ENCODE results near the gene GFY. TPM values are rescaled to one million over a fixed set of nuclear protein-coding genes. Genes with fewer than 3 reads are reported as not detected.

GFY gene
- total RNA-seq, 6 donors from 2014 or later: not detected

DNA sequence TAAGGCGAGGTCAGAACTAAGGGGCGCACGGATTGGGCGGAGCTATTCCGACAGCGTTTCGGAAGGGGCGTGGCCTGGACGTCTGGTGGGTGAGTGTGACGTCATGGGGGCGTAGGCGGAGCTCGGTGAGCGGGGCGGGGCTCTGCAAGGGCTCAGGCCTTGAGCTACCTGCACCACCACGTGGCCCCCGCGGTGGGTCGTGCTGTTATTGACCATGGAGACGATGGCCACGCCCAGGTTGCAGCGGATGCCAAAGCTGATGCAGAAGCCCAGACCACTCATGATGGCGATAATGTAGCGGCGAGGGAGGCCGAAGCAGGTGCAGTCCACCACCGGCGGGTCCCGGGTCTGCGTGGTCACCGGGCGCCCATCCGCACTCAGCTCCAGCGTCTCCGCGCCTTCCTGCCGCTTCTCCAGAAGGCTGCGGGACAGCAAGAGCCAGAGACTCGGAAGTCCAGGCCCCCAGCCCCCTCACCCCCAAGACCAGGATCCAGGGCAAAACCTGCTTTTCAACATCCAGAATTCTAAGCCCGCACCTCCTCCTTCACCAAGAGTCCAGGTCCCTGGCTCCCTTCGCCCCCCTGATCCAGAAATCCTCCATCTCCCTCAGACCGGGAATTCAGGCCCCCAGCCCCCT, 11.3 kb downstream of the GFY start:
- H3K27me3 ChIP-seq: peaks cover 0 to 72% (median 36%) of the 10 kb centered on the region in 4 donors

GRCh38 chr19:49437231-49437630, 12.0 kb downstream of the GFY start:
- H3K27ac ChIP-seq: no peak overlapping the region
- WGBS, 2 donors: 19 to 23% methylated on average over 7 to 8 of the region's 8 CpGs
- H3K36me3 ChIP-seq: no peaks in the 10 kb centered on the region
- DNase-seq (no peak), ATAC-seq (ENCODE audit: low FRiP score in 2 of 2) (no peak)
- H3K4me1 ChIP-seq: peaks cover 7 to 27% (median 18%) of the 10 kb centered on the region in 4 donors
- peaks cover 0 to 67% (median 37%) of the 10 kb centered on the region in 4 donors for H3K27me3 ChIP-seq
- no peak for TF ChIP-seq EP300 (IDR thresholded peaks at IDR 0.05)
- no peak for TF ChIP-seq POLR2AphosphoS5 (IDR thresholded peaks at IDR 0.05)
- H3K9me3 ChIP-seq: no peaks in the 10 kb centered on the region
- no peak overlapping the region for H3K4me3 ChIP-seq

More for the DNA sequence above, 11.3 kb downstream of the GFY start:
- no peaks in the 10 kb centered on the region for H3K36me3 ChIP-seq
- no peak overlapping the region for H3K27ac ChIP-seq
- ATAC-seq (ENCODE audit: low FRiP score in 2 of 2): no peak
- TF ChIP-seq POLR2A (IDR thresholded peaks at IDR 0.05) (peak in 1 of 4 donors; percentile 12), POLR2AphosphoS5 (IDR thresholded peaks at IDR 0.05) (no peak)
- H3K4me1 ChIP-seq: peaks cover 2 to 22% (median 13%) of the 10 kb centered on the region in 4 donors
- DNase-seq: peak; percentile 42 to 85
- WGBS, 2 donors: 11 to 17% methylated on average over 18 to 29 of the region's 42 CpGs
- no peaks in the 10 kb centered on the region for H3K9me3 ChIP-seq
- H3K4me3 ChIP-seq: no peak overlapping the region

DNA sequence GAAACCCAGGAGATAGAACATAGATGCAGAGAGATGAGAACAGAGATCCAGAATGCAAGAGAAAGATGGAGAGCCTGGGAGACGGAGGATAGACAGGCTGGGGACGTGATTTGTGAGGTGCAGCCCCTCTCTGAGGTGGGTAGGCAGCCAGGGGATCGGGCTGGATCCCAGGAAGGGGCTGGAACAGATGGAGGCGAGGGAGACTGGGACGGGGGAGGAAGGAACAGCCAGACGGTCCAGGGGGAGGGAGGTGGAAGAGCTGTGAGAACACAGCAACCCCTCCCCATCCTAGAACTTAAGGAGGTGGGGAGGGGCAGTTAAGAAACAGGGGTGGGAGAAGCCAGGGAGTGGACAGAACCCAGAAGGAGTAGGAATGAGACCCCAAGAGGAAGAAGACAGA, 13.1 kb downstream of the GFY start:
- H3K27me3 ChIP-seq: peaks cover 0 to 56% (median 29%) of the 10 kb centered on the region in 4 donors
- no peak for TF ChIP-seq EP300 (IDR thresholded peaks at IDR 0.05)
- no peak overlapping the region for H3K27ac ChIP-seq
- H3K4me3 ChIP-seq: no peak overlapping the region
- DNase-seq: no peak
- WGBS, 2 donors: 14 to 17% methylated on average over 6 of the region's 6 CpGs
- H3K9me3 ChIP-seq: no peaks in the 10 kb centered on the region
- no peak for ATAC-seq (ENCODE audit: low FRiP score in 2 of 2)
- no peaks in the 10 kb centered on the region for H3K36me3 ChIP-seq
- H3K4me1 ChIP-seq: peaks cover 11 to 29% (median 18%) of the 10 kb centered on the region in 4 donors

GRCh38 chr19:49439836-49440235, 14.6 kb downstream of the GFY start:
- Histone ChIP-seq H3K36me3 (no peaks in the 10 kb centered on the region), H3K27me3 (peaks cover 0 to 42% (median 21%) of the 10 kb centered on the region in 4 donors), H3K27ac (no peak overlapping the region), H3K9me3 (no peaks in the 10 kb centered on the region), H3K4me1 (peaks cover 12 to 25% (median 18%) of the 10 kb centered on the region in 4 donors), H3K4me3 (no peak overlapping the region)
- DNase-seq (no peak), ATAC-seq (ENCODE audit: low FRiP score in 2 of 2) (no peak)
- WGBS, 2 donors: 36 to 49% methylated on average over 6 of the region's 6 CpGs
- TF ChIP-seq, protein P1, sequence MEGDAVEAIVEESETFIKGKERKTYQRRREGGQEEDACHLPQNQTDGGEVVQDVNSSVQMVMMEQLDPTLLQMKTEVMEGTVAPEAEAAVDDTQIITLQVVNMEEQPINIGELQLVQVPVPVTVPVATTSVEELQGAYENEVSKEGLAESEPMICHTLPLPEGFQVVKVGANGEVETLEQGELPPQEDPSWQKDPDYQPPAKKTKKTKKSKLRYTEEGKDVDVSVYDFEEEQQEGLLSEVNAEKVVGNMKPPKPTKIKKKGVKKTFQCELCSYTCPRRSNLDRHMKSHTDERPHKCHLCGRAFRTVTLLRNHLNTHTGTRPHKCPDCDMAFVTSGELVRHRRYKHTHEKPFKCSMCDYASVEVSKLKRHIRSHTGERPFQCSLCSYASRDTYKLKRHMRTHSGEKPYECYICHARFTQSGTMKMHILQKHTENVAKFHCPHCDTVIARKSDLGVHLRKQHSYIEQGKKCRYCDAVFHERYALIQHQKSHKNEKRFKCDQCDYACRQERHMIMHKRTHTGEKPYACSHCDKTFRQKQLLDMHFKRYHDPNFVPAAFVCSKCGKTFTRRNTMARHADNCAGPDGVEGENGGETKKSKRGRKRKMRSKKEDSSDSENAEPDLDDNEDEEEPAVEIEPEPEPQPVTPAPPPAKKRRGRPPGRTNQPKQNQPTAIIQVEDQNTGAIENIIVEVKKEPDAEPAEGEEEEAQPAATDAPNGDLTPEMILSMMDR (IDR thresholded peaks at IDR 0.05): no peak
- TF ChIP-seq POLR2A (IDR thresholded peaks at IDR 0.05) (no peak), POLR2AphosphoS5 (IDR thresholded peaks at IDR 0.05) (no peak), EP300 (IDR thresholded peaks at IDR 0.05) (no peak)

DNA sequence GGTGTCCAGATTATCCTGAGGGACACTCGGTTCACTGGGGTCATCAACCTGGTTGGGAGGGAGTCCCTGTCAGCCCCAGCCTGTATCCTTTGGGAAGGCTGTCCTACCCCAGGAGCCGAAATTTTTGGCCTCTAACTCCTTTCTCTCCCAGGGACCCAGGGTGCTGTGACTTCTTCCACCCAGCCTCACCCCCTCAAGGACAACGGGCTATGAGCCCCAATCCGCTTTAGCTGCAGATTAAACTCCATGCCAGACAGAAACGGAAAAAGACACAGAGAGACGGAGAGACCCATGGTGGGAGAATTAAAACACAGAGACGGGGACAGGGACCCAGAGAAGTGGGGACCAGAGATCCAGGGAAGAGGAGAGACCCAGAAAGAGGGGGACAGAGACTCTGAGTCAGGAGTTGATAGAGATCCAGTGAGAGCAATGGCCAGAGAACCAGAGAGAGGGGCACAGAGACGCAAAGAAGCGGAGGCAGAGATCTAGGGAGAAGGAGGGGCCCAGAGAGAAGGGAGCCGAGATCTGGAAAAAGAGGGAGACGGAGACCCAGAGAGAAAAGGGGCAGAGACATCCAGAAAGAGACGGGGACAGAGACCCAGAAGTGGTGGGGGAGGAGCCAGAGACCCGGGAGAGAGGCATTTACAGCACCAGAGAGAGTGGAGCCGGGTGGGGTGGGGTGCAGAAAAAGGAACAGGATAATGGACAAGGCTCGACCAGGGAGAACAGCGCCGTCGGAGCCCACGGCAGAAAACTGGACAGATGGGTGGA, 15.4 kb downstream of the GFY start:
- no peaks in the 10 kb centered on the region for H3K36me3 ChIP-seq
- H3K4me3 ChIP-seq: peak overlapping the region in 3 of 4 donors; percentile 26 to 36 (median 36)
- ATAC-seq (ENCODE audit: low FRiP score in 2 of 2) (no peak), DNase-seq (no peak)
- TF ChIP-seq POLR2AphosphoS5 (IDR thresholded peaks at IDR 0.05): no peak
- TF ChIP-seq EP300 (IDR thresholded peaks at IDR 0.05): no peak
- TF ChIP-seq POLR2A (IDR thresholded peaks at IDR 0.05): no peak
- TF ChIP-seq, protein P1 (IDR thresholded peaks at IDR 0.05): no peak
- H3K9me3 ChIP-seq: no peaks in the 10 kb centered on the region
- peaks cover 0 to 42% (median 21%) of the 10 kb centered on the region in 4 donors for H3K27me3 ChIP-seq
- H3K4me1 ChIP-seq: peaks cover 12 to 25% (median 18%) of the 10 kb centered on the region in 4 donors
- WGBS, 2 donors: 31 to 36% methylated on average over 18 to 19 of the region's 19 CpGs
- H3K27ac ChIP-seq: no peak overlapping the region

All from upper lobe of left lung (tissue), 6 donors.